ENCODE measurements around the gene DMRTB1. TPM values are rescaled to one million over a fixed set of nuclear protein-coding genes. Genes with fewer than 3 reads are reported as not detected.

DMRTB1 gene
- total and polyA plus RNA-seq, 4 donors, result not detected

DNA sequence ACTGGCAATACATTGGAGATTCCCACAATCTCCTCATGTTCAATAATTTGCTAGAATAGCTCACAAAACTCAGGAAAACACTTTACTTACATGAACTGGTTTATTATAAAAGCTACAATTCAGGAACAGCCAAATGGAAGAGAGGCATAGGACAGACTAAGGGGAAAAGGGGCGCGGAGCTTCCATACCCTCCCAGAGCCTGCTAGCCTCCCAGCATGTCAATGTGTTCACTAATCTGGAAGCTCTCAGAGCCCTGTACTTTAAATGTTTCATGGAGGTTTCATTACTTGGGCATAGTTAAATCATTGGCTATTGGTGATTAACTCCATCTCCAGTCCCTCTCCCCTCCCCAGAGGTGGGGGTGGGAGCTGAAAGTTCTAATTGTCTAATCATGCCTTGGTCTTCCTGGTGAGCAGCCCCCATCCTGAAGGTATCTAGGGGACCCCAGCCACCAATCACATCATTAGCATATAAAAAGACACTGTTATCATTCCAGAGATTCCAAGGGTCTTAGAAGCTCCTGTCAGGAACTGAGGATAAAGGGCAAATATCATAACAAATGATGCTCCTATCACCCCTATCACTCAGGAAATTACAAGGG is 10.9 kb upstream of the DMRTB1 start:
- 81 to 83% methylated on average over 2 of the region's 2 CpGs for WGBS, 2 donors
- no peaks in the 10 kb centered on the region for H3K4me1 ChIP-seq (ENCODE audit: control insufficient read depth in 5 of 5, insufficient read depth in 5 of 5, low read length in 5 of 5)

DNA sequence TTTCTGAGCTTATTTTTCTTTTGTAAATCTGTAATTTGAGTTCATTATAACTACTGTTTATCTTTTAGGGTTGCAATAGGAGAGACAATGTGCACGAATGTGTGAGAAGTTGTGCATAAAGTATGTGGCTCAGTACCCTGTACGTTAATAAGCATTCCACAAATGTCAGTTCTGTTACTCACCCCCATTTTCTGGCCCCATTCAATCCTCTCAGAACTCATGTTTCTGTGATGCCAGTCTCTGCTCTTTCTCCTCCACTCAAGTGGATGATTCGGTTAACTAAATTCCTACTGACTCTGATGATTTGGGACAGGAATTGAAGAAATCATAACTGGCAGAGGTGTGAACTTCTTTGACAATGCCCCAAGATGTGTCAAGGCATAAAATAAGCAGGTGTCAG is 10.2 kb upstream of the DMRTB1 start:
- H3K27ac ChIP-seq (ENCODE audit: low read depth in 1 of 2, low read length in 1 of 2), result no peak overlapping the region
- DNase-seq (no peak), ATAC-seq (ENCODE audit: insufficient read depth, low FRiP score) (no peak)
- peaks cover 0 to 14% (median 4%) of the 10 kb centered on the region in 3 donors for H3K27me3 ChIP-seq (ENCODE audit: control insufficient read depth in 3 of 3, insufficient read depth in 3 of 3, low read length in 2 of 3)
- no peak overlapping the region for H3K9ac ChIP-seq (ENCODE audit: insufficient read depth in 1 of 2, low read length in 2 of 2)
- no peak overlapping the region for H3K4me3 ChIP-seq
- 55 to 70% methylated on average over 3 of the region's 3 CpGs for WGBS, 2 donors
- H3K9me3 ChIP-seq (ENCODE audit: control insufficient read depth in 4 of 4, insufficient read depth in 3 of 4, low read length in 3 of 4), result no peaks in the 10 kb centered on the region
- TF ChIP-seq, protein P1, sequence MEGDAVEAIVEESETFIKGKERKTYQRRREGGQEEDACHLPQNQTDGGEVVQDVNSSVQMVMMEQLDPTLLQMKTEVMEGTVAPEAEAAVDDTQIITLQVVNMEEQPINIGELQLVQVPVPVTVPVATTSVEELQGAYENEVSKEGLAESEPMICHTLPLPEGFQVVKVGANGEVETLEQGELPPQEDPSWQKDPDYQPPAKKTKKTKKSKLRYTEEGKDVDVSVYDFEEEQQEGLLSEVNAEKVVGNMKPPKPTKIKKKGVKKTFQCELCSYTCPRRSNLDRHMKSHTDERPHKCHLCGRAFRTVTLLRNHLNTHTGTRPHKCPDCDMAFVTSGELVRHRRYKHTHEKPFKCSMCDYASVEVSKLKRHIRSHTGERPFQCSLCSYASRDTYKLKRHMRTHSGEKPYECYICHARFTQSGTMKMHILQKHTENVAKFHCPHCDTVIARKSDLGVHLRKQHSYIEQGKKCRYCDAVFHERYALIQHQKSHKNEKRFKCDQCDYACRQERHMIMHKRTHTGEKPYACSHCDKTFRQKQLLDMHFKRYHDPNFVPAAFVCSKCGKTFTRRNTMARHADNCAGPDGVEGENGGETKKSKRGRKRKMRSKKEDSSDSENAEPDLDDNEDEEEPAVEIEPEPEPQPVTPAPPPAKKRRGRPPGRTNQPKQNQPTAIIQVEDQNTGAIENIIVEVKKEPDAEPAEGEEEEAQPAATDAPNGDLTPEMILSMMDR (IDR thresholded peaks at IDR 0.05; ENCODE audit: control extremely low read depth, extremely low read depth), result no peak
- no peaks in the 10 kb centered on the region for H3K36me3 ChIP-seq (ENCODE audit: control insufficient read depth in 4 of 4, insufficient read depth in 4 of 4, low read length in 4 of 4)
- no peaks in the 10 kb centered on the region for H3K4me1 ChIP-seq (ENCODE audit: control insufficient read depth in 5 of 5, insufficient read depth in 5 of 5, low read length in 5 of 5)

More for the DNA sequence above, 10.9 kb upstream of the DMRTB1 start:
- no peak for ATAC-seq (ENCODE audit: insufficient read depth, low FRiP score)
- no peak for DNase-seq
- H3K9ac ChIP-seq (ENCODE audit: insufficient read depth in 1 of 2, low read length in 2 of 2), result no peak overlapping the region
- H3K9me3 ChIP-seq (ENCODE audit: control insufficient read depth in 4 of 4, insufficient read depth in 3 of 4, low read length in 3 of 4), result no peaks in the 10 kb centered on the region
- peaks cover 0 to 14% (median 4%) of the 10 kb centered on the region in 3 donors for H3K27me3 ChIP-seq (ENCODE audit: control insufficient read depth in 3 of 3, insufficient read depth in 3 of 3, low read length in 2 of 3)
- no peak overlapping the region for H3K27ac ChIP-seq (ENCODE audit: low read depth in 1 of 2, low read length in 1 of 2)
- no peaks in the 10 kb centered on the region for H3K36me3 ChIP-seq (ENCODE audit: control insufficient read depth in 4 of 4, insufficient read depth in 4 of 4, low read length in 4 of 4)
- TF ChIP-seq, protein P1 (IDR thresholded peaks at IDR 0.05; ENCODE audit: control extremely low read depth, extremely low read depth), result no peak
- no peak overlapping the region for H3K4me3 ChIP-seq

DNA sequence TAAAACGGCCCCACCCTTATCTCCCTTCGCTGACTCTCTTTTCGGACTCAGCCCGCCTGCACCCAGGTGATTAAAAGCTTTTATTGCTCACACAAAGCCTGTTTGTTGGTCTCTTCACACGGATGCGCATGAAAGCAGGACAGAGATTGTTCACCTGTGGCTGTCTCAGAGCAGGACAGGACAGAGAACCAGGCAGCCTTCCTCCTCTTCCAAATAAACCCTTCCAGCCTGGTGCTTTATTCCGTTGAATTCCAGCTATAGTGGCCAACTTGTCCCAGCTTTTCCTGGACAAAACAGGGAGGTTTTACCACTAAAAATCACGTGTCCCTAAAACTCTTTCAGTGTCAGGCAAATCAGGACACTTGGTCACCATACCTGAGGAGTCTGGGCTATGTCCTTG is 9.5 kb upstream of the DMRTB1 start:
- no peak for DNase-seq
- no peak overlapping the region for H3K27ac ChIP-seq (ENCODE audit: low read depth in 1 of 2, low read length in 1 of 2)
- TF ChIP-seq, protein P1 (IDR thresholded peaks at IDR 0.05; ENCODE audit: control extremely low read depth, extremely low read depth), result no peak
- H3K9me3 ChIP-seq (ENCODE audit: control insufficient read depth in 4 of 4, insufficient read depth in 3 of 4, low read length in 3 of 4), result no peaks in the 10 kb centered on the region
- H3K27me3 ChIP-seq (ENCODE audit: control insufficient read depth in 3 of 3, insufficient read depth in 3 of 3, low read length in 2 of 3), result peaks cover 0 to 14% (median 4%) of the 10 kb centered on the region in 3 donors
- no peak overlapping the region for H3K9ac ChIP-seq (ENCODE audit: insufficient read depth in 1 of 2, low read length in 2 of 2)
- ATAC-seq (ENCODE audit: insufficient read depth, low FRiP score), result no peak
- WGBS, 2 donors, result 50 to 70% methylated on average over 6 to 8 of the region's 8 CpGs
- no peak overlapping the region for H3K4me3 ChIP-seq
- H3K4me1 ChIP-seq (ENCODE audit: control insufficient read depth in 5 of 5, insufficient read depth in 5 of 5, low read length in 5 of 5), result no peaks in the 10 kb centered on the region
- H3K36me3 ChIP-seq (ENCODE audit: control insufficient read depth in 4 of 4, insufficient read depth in 4 of 4, low read length in 4 of 4), result no peaks in the 10 kb centered on the region

DNA sequence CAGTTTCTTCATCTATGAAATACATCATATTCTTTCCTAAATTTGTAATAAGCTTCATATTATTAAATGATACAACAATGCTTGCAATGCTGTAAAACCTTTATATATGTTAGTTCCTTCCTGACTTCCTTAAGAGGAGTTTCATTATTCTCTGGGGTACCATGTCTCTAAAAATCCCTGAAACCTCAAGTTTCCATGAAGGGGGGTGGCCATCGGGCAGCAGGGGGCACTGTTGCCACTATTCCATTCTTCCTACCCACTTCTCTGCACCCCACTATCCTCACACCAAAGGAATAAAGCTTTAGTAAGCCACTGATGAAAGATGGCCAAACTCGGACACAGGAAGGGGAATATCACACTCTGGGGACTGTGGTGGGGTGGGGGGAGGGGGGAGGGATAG is 9.0 kb upstream of the DMRTB1 start:
- ATAC-seq (ENCODE audit: insufficient read depth, low FRiP score) (no peak), DNase-seq (no peak)
- TF ChIP-seq, protein P1 (IDR thresholded peaks at IDR 0.05; ENCODE audit: control extremely low read depth, extremely low read depth), result no peak
- H3K9me3 ChIP-seq (ENCODE audit: control insufficient read depth in 4 of 4, insufficient read depth in 3 of 4, low read length in 3 of 4), result no peaks in the 10 kb centered on the region
- no peaks in the 10 kb centered on the region for H3K4me1 ChIP-seq (ENCODE audit: control insufficient read depth in 5 of 5, insufficient read depth in 5 of 5, low read length in 5 of 5)
- peaks cover 0 to 14% (median 4%) of the 10 kb centered on the region in 3 donors for H3K27me3 ChIP-seq (ENCODE audit: control insufficient read depth in 3 of 3, insufficient read depth in 3 of 3, low read length in 2 of 3)
- no peaks in the 10 kb centered on the region for H3K36me3 ChIP-seq (ENCODE audit: control insufficient read depth in 4 of 4, insufficient read depth in 4 of 4, low read length in 4 of 4)
- 25 to 26% methylated on average over 2 of the region's 2 CpGs for WGBS, 2 donors
- H3K27ac ChIP-seq (ENCODE audit: low read depth in 1 of 2, low read length in 1 of 2), result no peak overlapping the region
- no peak overlapping the region for H3K4me3 ChIP-seq
- no peak overlapping the region for H3K9ac ChIP-seq (ENCODE audit: insufficient read depth in 1 of 2, low read length in 2 of 2)
